ENCODE data around the gene ADGRE3. TPM values are rescaled to one million over a fixed set of nuclear protein-coding genes. Genes with fewer than 3 reads are reported as not detected.

The ADGRE3 gene
- total RNA-seq, 1 donor from 2014 or later, result not detected

DNA sequence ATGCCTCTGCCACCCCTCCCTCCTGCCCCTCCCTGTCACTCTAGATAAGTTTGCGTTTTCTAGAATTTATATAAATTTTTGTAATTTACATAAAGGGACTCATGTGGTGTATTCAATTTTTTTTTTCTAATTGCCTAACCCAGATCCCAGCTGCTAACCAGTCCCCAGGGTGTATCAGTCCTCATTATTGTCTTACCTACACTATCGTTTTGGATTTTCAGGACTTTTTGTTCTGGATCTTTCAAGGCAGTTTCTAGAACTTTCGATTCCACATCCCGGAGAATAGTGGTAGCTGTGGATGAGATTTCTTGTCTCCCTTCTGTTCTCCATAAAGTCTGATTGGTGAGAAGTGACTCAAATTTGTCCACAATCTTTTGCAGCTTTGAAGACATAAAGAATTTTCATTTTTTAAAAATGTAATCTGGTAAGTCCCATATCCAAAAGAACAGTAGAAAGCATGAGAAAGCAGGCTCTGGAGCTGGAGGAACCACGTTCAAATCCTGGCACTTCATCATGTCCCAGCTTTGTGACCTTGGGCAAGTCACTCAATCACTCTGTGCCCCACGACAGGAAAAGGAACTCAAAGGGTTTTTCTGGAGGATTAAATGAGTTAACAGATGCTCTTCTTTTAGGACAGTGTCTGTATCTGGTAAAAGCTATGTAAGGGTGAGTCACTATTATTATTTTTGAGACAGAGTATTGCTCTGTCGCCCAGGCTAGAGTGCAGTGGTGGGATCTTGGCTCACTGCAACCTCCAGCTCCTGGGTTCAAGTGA, 19.7 kb downstream of the ADGRE3 start:
- H3K27me3 ChIP-seq, result no peaks in the 10 kb centered on the region
- no peak overlapping the region for H3K9ac ChIP-seq
- H3K4me3 ChIP-seq, result no peak overlapping the region
- Mint-ChIP-seq H3K4me1 (no peaks in the 10 kb centered on the region), H3K36me3 (no peaks in the 10 kb centered on the region), H3K9me3 (no peaks in the 10 kb centered on the region), H3K27me3 (ENCODE audit: insufficient read depth, low read depth) (peaks cover 5% of the 10 kb centered on the region), H3K27ac (no peak overlapping the region), H3K4me3 (no peak overlapping the region)
- no peaks in the 10 kb centered on the region for H3K9me3 ChIP-seq (ENCODE audit: low read depth)
- no peaks in the 10 kb centered on the region for H3K36me3 ChIP-seq
- H3K79me2 ChIP-seq (ENCODE audit: low read depth), result no peaks in the 10 kb centered on the region
- H3K4me1 ChIP-seq, result no peaks in the 10 kb centered on the region
- no peak for TF ChIP-seq EZH2phosphoT487 (IDR thresholded peaks at IDR 0.05)
- no peak for TF ChIP-seq EZH2 (IDR thresholded peaks at IDR 0.05)
- TF ChIP-seq, protein P1, sequence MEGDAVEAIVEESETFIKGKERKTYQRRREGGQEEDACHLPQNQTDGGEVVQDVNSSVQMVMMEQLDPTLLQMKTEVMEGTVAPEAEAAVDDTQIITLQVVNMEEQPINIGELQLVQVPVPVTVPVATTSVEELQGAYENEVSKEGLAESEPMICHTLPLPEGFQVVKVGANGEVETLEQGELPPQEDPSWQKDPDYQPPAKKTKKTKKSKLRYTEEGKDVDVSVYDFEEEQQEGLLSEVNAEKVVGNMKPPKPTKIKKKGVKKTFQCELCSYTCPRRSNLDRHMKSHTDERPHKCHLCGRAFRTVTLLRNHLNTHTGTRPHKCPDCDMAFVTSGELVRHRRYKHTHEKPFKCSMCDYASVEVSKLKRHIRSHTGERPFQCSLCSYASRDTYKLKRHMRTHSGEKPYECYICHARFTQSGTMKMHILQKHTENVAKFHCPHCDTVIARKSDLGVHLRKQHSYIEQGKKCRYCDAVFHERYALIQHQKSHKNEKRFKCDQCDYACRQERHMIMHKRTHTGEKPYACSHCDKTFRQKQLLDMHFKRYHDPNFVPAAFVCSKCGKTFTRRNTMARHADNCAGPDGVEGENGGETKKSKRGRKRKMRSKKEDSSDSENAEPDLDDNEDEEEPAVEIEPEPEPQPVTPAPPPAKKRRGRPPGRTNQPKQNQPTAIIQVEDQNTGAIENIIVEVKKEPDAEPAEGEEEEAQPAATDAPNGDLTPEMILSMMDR (IDR thresholded peaks at IDR 0.05), result no peak
- no peak overlapping the region for H3K27ac ChIP-seq
- H3K4me2 ChIP-seq, result no peak overlapping the region
- no peaks in the 10 kb centered on the region for H3F3A ChIP-seq (ENCODE audit: low read depth)
- H2AFZ ChIP-seq (replicated peaks), result no peak overlapping the region
- no peak for DNase-seq (ENCODE audit: low spot score)
- no peaks in the 10 kb centered on the region for H4K20me1 ChIP-seq (ENCODE audit: low read depth)

DNA sequence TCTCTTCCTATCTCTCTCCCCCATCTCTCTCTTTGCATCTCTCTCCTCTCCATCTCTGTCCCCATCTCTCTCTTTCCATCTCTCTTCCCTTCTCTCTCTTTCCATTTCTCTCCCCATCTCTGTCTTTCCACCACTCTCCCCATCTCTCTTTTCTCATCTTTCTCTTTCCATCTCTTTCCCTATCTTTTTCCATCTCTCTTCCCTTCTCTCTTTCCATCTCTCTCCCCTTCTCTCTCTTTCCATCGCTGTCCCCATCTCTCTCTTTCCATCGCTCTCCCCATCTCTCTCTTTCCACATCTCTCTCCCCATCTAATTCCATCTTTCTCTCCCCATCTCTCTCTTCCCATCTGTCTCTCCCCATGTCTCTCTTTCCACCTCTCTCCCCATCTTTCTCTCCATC, 24.5 kb downstream of the ADGRE3 start:
- H3K9ac ChIP-seq, result no peak overlapping the region
- no peaks in the 10 kb centered on the region for H3K4me1 ChIP-seq
- no peaks in the 10 kb centered on the region for H3F3A ChIP-seq (ENCODE audit: low read depth)
- no peak overlapping the region for H3K4me3 ChIP-seq
- DNase-seq (ENCODE audit: low spot score), result no peak
- Mint-ChIP-seq H3K27ac (no peak overlapping the region), H3K4me1 (no peaks in the 10 kb centered on the region), H3K27me3 (ENCODE audit: insufficient read depth, low read depth) (peaks cover 4% of the 10 kb centered on the region), H3K4me3 (no peak overlapping the region), H3K36me3 (no peaks in the 10 kb centered on the region), H3K9me3 (no peaks in the 10 kb centered on the region)
- H3K9me3 ChIP-seq (ENCODE audit: low read depth), result no peaks in the 10 kb centered on the region
- no peaks in the 10 kb centered on the region for H4K20me1 ChIP-seq (ENCODE audit: low read depth)
- H3K27me3 ChIP-seq, result no peaks in the 10 kb centered on the region
- no peak overlapping the region for H3K4me2 ChIP-seq
- H3K27ac ChIP-seq, result no peak overlapping the region
- H2AFZ ChIP-seq (replicated peaks), result no peak overlapping the region
- no peaks in the 10 kb centered on the region for H3K36me3 ChIP-seq
- TF ChIP-seq, protein P1 (IDR thresholded peaks at IDR 0.05), result no peak
- TF ChIP-seq EZH2 (IDR thresholded peaks at IDR 0.05), result no peak
- H3K79me2 ChIP-seq (ENCODE audit: low read depth), result no peaks in the 10 kb centered on the region

DNA sequence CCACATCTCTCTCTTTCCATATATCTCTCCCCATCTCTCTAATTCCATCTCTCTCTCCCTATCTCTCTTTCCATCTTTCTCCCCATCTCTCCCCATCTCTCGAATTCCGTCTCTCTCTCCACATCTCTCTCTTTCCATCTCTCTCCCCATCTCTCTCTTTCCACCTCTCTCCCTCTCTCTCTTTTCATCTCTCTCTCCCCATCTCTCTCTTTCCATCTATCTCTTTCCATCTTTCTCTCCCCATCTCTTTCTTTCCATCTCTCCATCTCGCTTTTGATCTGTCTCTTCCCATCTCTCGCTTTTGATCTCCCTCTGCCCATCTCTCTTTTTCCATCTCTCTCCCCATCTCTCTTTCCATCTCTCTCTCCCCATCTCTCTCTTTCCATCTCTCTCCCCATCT, 25.6 kb downstream of the ADGRE3 start:
- no peaks in the 10 kb centered on the region for H3K9me3 Mint-ChIP-seq
- H3K27me3 ChIP-seq, result no peaks in the 10 kb centered on the region
- no peak overlapping the region for H3K27ac Mint-ChIP-seq
- no peaks in the 10 kb centered on the region for H3K79me2 ChIP-seq (ENCODE audit: low read depth)
- H3K4me1 Mint-ChIP-seq, result no peaks in the 10 kb centered on the region
- H3K9me3 ChIP-seq (ENCODE audit: low read depth), result no peaks in the 10 kb centered on the region
- H3K4me2 ChIP-seq, result no peak overlapping the region
- H4K20me1 ChIP-seq (ENCODE audit: low read depth), result no peaks in the 10 kb centered on the region
- no peak overlapping the region for H3K4me3 Mint-ChIP-seq
- H3K36me3 Mint-ChIP-seq, result no peaks in the 10 kb centered on the region
- H3K4me1 ChIP-seq, result no peaks in the 10 kb centered on the region
- H3K36me3 ChIP-seq, result no peaks in the 10 kb centered on the region
- TF ChIP-seq EZH2 (IDR thresholded peaks at IDR 0.05) (no peak), EZH2phosphoT487 (IDR thresholded peaks at IDR 0.05) (no peak)
- TF ChIP-seq, protein P1 (IDR thresholded peaks at IDR 0.05), result no peak
- DNase-seq (ENCODE audit: low spot score), result no peak
- no peak overlapping the region for H3K9ac ChIP-seq
- no peak overlapping the region for H3K27ac ChIP-seq
- no peak overlapping the region for H2AFZ ChIP-seq (replicated peaks)
- no peak overlapping the region for H3K4me3 ChIP-seq
- no peaks in the 10 kb centered on the region for H3F3A ChIP-seq (ENCODE audit: low read depth)
- peaks cover 4% of the 10 kb centered on the region for H3K27me3 Mint-ChIP-seq (ENCODE audit: insufficient read depth, low read depth)
